K562 (cell line): ENCODE data around the gene MPIG6B. TPM values are rescaled to one million over a fixed set of nuclear protein-coding genes. Genes with fewer than 3 reads are reported as not detected.
A peak's percentile ranks its signal among the peaks of the same experiment; 100 is the strongest.

Experiments
- ARID3B ChIP-seq: fragments of 250-450 bp; sonication (Bioruptor Pico); IDR thresholded peaks from 2 replicates; pipeline ENCODE4 v1.4.0; 2020; ENCODE audit warnings: borderline replicate concordance
- CBFA2T2 ChIP-seq: fragments of 450-650 bp; conservative IDR thresholded peaks from 2 replicates; pipeline ENCODE4 v1.6.1; 2017; ENCODE audit warnings: mild to moderate bottlenecking
- COPS2 ChIP-seq: fragments of 450-650 bp; conservative IDR thresholded peaks from 2 replicates; pipeline ENCODE4 v1.6.1; 2016; ENCODE audit warnings: mild to moderate bottlenecking, moderate library complexity
- ELF4 ChIP-seq: fragments of 450-650 bp; formaldehyde crosslinking; IDR thresholded peaks from 2 replicates; pipeline ENCODE4 v1.4.0; 2022; ENCODE audit warnings: missing genetic modification characterization
- ETV1 ChIP-seq: fragments of 450-650 bp; conservative IDR thresholded peaks from 2 replicates; pipeline ENCODE4 v1.6.1; 2016; ENCODE audit warnings: missing genetic modification characterization, control low read depth, low read depth, missing compliant biosample characterization
- HCFC1 ChIP-seq: IDR thresholded peaks from 2 replicates; pipeline ENCODE4 v1.6.1; 2012; ENCODE audit warnings: low read depth, low read length, improper control_type of control experiment
- HDAC8 ChIP-seq: fragments of 450-650 bp; IDR thresholded peaks from 2 replicates; pipeline ENCODE4 v1.6.1; 2016; ENCODE audit warnings: mild to moderate bottlenecking, missing genetic modification characterization, moderate library complexity, missing compliant biosample characterization
- HIVEP1 ChIP-seq: fragments of 250-450 bp; sonication (Bioruptor Pico); IDR thresholded peaks from 2 replicates; pipeline ENCODE4 v1.4.0; 2020; ENCODE audit warnings: mild to moderate bottlenecking
- HNRNPK ChIP-seq: fragments of 200-400 bp; formaldehyde crosslinking; IDR thresholded peaks from one replicate; pipeline ENCODE4 v1.6.1; 2018; ENCODE audit warnings: mild to moderate bottlenecking, low read depth, low read length; ENCODE audit not compliant: poor library complexity, severe bottlenecking
- ILK ChIP-seq: fragments of 450-650 bp; IDR thresholded peaks from 2 replicates; pipeline ENCODE4 v1.6.1; 2016; ENCODE audit warnings: missing genetic modification characterization, low read depth, mild to moderate bottlenecking, missing compliant biosample characterization, moderate library complexity, borderline replicate concordance
- MBD2 ChIP-seq: sonication (generic); IDR thresholded peaks from 2 replicates; pipeline ENCODE4 v1.6.1; 2016; ENCODE audit warnings: low read depth, borderline replicate concordance
- RBM14 ChIP-seq: fragments of 200-400 bp; formaldehyde crosslinking; IDR thresholded peaks from 2 replicates; pipeline ENCODE4 v1.6.1; 2018; ENCODE audit warnings: low read depth, mild to moderate bottlenecking, low read length, moderate library complexity, borderline replicate concordance; ENCODE audit not compliant: insufficient read depth
- SRF ChIP-seq, 2 experiments: fragments of 250-450, 450-650 bp in 1 of 2; sonication (Bioruptor Pico) in 1 of 2; sonication (generic) in 1 of 2; formaldehyde crosslinking; IDR thresholded peaks; 2 replicates each; pipeline versions ENCODE4 v1.5.0 to v1.5.1; 2020 to 2022; ENCODE audit warnings: mild to moderate bottlenecking in 1 of 2, missing genetic modification reagents in 1 of 2
- TAF15 ChIP-seq: fragments of 200-400 bp; formaldehyde crosslinking; IDR thresholded peaks from 2 replicates; pipeline ENCODE4 v1.6.1; 2017; ENCODE audit warnings: mild to moderate bottlenecking, low read depth, low read length, moderate library complexity
- THRAP3 ChIP-seq: fragments of 450-650 bp; IDR thresholded peaks from 2 replicates; pipeline ENCODE4 v1.6.1; 2016; ENCODE audit warnings: mild to moderate bottlenecking, inconsistent platforms, borderline replicate concordance
- TRIM28 ChIP-seq: fragments of 450-650 bp; IDR thresholded peaks from 2 replicates; pipeline ENCODE4 v1.6.1; 2017
- USF2 ChIP-seq: sonication (generic); formaldehyde crosslinking; IDR thresholded peaks from 2 replicates; pipeline ENCODE4 v1.5.0; 2020; ENCODE audit warnings: missing genetic modification reagents
- ZEB2 ChIP-seq: fragments of 450-650 bp; IDR thresholded peaks from 2 replicates; pipeline ENCODE4 v1.6.1; 2016
- ZFP91 ChIP-seq: sonication (generic); formaldehyde crosslinking; IDR thresholded peaks from 2 replicates; pipeline ENCODE4 v1.8.0; 2022; ENCODE audit warnings: mild to moderate bottlenecking, missing genetic modification reagents
- ZNF655 ChIP-seq: fragments of 250-450 bp; sonication (Bioruptor Pico); IDR thresholded peaks from 2 replicates; pipeline ENCODE4 v1.5.0; 2021
- ZNF740 ChIP-seq, 3 experiments: fragments of 200-800 bp in 1 of 3; sonication (Bioruptor generic) in 1 of 3; sonication (generic) in 1 of 3; formaldehyde crosslinking in 1 of 3; IDR thresholded peaks; 2 replicates each; pipeline versions ENCODE4 v1.6.1 to v1.8.0; 2016 to 2022; ENCODE audit warnings: mild to moderate bottlenecking in 2 of 3, missing compliant biosample characterization in 2 of 3, missing genetic modification characterization in 2 of 3, missing genetic modification reagents in 1 of 3
- ZNF766 ChIP-seq: fragments of 200-800 bp; sonication (Bioruptor generic); conservative IDR thresholded peaks from 2 replicates; pipeline ENCODE4 v1.6.1; 2016; ENCODE audit warnings: missing genetic modification characterization, missing compliant biosample characterization
- polyA plus RNA-seq, 8 experiments: library from polyadenylated mRNA; depleted of rRNA in 4 of 8; stranded (reverse) in 5 of 8; unstranded in 3 of 8; fragments of >200 nt; fragmentation: Nextera tagmentation in 2 of 8; fragmentation: Illumina TruSeq in 1 of 8; extraction: Ambion mirVana in 2 of 8; extraction: Trizol in 1 of 8; gene quantifications; 2 replicates each; pipeline versions ENCODE4 v1.2.1 to v1.2.3, GENCODE V29; 2011 to 2014; ENCODE audit warnings: inconsistent platforms in 1 of 8, missing spikeins in 1 of 8
- total RNA-seq, 7 experiments: library from RNA; depleted of rRNA in 6 of 7; stranded (reverse); fragments of >200 nt in 6 of 7; fragmentation: Illumina TruSeq in 2 of 7; extraction: Trizol in 2 of 7; gene quantifications; 2 replicates each; pipeline versions ENCODE4 v1.2.1 to v1.2.3, GENCODE V29; 2011 to 2021; ENCODE audit warnings: low replicate concordance in 1 of 7

The MPIG6B gene
- total and polyA plus RNA-seq, 9 of the 15 experiments (the other 6 are each of a cell fraction or from before 2014, with no cell fraction given) = 0.11 to 1.2 (median 0.28) TPM; not detected in 1

- peak; percentile 88 for TF ChIP-seq HIVEP1 (CRISPR knock-in tag)
- peak; percentile 99 for TF ChIP-seq ELF4 (CRISPR knock-in tag)
- no peak; the same call in 1 of the 2 replicates for TF ChIP-seq ETV1 (tag)
- no peak for TF ChIP-seq ZFP91
- peak; percentile 90; the same call in 1 of the 2 replicates for TF ChIP-seq ARID3B (CRISPR knock-in tag)
- TF ChIP-seq HDAC8 (tag) = 0 out of 2 replicates have a peak, but pooled peaks have one; percentile 15
- no peak; the same call in 1 of the 2 replicates for TF ChIP-seq TAF15
- TF ChIP-seq THRAP3 = no peak
- TF ChIP-seq RBM14 = no peak
- TF ChIP-seq ZEB2 = no peak
- TF ChIP-seq TRIM28 = no peak
- TF ChIP-seq HNRNPK = no peak
- no peak for TF ChIP-seq COPS2
- TF ChIP-seq CBFA2T2 = no peak
- no peak for TF ChIP-seq ZNF766 (CRISPR knock-in tag)
- peak; percentile 73 to 83; a peak in 2 of 4 replicates for TF ChIP-seq SRF (CRISPR knock-in tag; IDR thresholded peaks at IDR 0.05)
- TF ChIP-seq ILK (tag) = no peak
- no peak for TF ChIP-seq USF2 (CRISPR knock-in tag)
- TF ChIP-seq ZNF655 (CRISPR knock-in tag) = peak; percentile 99
- no peak; the same call in 1 of the 2 replicates for TF ChIP-seq HCFC1
- TF ChIP-seq ZNF740 (CRISPR knock-in tag; IDR thresholded peaks at IDR 0.05) = no peak
- TF ChIP-seq ZNF740 (tag; IDR thresholded peaks at IDR 0.05) = peak in 1 of 2 experiments; percentile 78; a peak in 2 of 4 replicates
- TF ChIP-seq MBD2 = no peak
Measured at GRCh38 chr6:31729979-31730630, 6.9 kb downstream of the MPIG6B start (continued).
